K562 (cell line): ENCODE results near the gene MBD5.

Source experiments
- FUS ChIP-seq: fragments of 200-400 bp; formaldehyde crosslinking; optimal IDR thresholded peaks from 2 replicates; pipeline ENCODE3; 2017; ENCODE audit warnings: low read depth, low read length
- MAZ ChIP-seq, 2 experiments: fragments of 450-650 bp in 1 of 2; sonication (generic) in 1 of 2; formaldehyde crosslinking; IDR thresholded peaks in 1 of 2; conservative IDR thresholded peaks in 1 of 2; 2 replicates each; pipeline versions ENCODE4 v1.4.0 to v1.5.0; 2020; ENCODE audit warnings: mild to moderate bottlenecking in 1 of 2, missing genetic modification reagents in 1 of 2
- MXI1 ChIP-seq: IDR thresholded peaks from 2 replicates; pipeline ENCODE4 v1.6.1; 2011; ENCODE audit warnings: low read depth, mild to moderate bottlenecking, improper control_type of control experiment, low read length
- NR4A1 ChIP-seq, 2 experiments: fragments of 250-450 bp in 1 of 2; fragments of 450-650 bp in 1 of 2; sonication (Bioruptor Pico) in 1 of 2; IDR thresholded peaks; 2 replicates each; pipeline versions ENCODE4 v1.4.0 to v1.6.1; 2016 to 2020; ENCODE audit warnings: mild to moderate bottlenecking in 2 of 2, missing compliant biosample characterization in 1 of 2, missing genetic modification characterization in 1 of 2, moderate library complexity in 1 of 2
- POLR2A ChIP-seq: fragments of 450-650 bp; conservative IDR thresholded peaks from 2 replicates; pipeline ENCODE4 v1.6.1; 2016
- RB1 ChIP-seq: fragments of 450-650 bp; IDR thresholded peaks from 2 replicates; pipeline ENCODE4 v1.6.1; 2017; ENCODE audit warnings: low read depth, mild to moderate bottlenecking
- ZNF24 ChIP-seq: fragments of 450-650 bp; IDR thresholded peaks from 2 replicates; pipeline ENCODE4 v1.6.1; 2016
- TF ChIP-seq, protein P1 (sequence below), 2 experiments: fragments of 450-650 bp in 1 of 2; sonication (generic) in 1 of 2; formaldehyde crosslinking in 1 of 2; IDR thresholded peaks in 1 of 2; conservative IDR thresholded peaks in 1 of 2; 2 replicates each; pipeline versions ENCODE4 v1.6.1 to v1.8.1; 2016 to 2023; ENCODE audit warnings: mild to moderate bottlenecking in 2 of 2, moderate library complexity in 2 of 2, inconsistent platforms in 1 of 2, missing genetic modification reagents in 1 of 2
- TF ChIP-seq, protein P2 (sequence below), 3 experiments: IDR thresholded peaks in 2 of 3; conservative IDR thresholded peaks in 1 of 3; 2 replicates each; pipeline ENCODE4 v1.5.1; 2011 to 2012; ENCODE audit warnings: low read length in 3 of 3, mild to moderate bottlenecking in 3 of 3, control low read depth in 2 of 3, improper control_type of control experiment in 1 of 3, inconsistent platforms in 1 of 3, low read depth in 1 of 3, mixed read lengths in 1 of 3, moderate library complexity in 1 of 3; ENCODE audit not compliant: insufficient read depth in 2 of 3
- TF ChIP-seq, protein P3 (sequence below): sonication (generic); formaldehyde crosslinking; IDR thresholded peaks from 2 replicates; pipeline ENCODE4 v1.8.1; 2023; ENCODE audit warnings: mild to moderate bottlenecking, missing genetic modification reagents
- TF ChIP-seq, protein P4 (sequence below): sonication (generic); formaldehyde crosslinking; IDR thresholded peaks from 2 replicates; pipeline ENCODE4 v1.5.0; 2020; ENCODE audit warnings: missing genetic modification reagents
- TF ChIP-seq, protein P5 (sequence below): fragments of 450-650 bp; IDR thresholded peaks from one replicate; pipeline ENCODE4 v1.6.1; 2018; ENCODE audit warnings: mild to moderate bottlenecking, moderate library complexity; ENCODE audit not compliant: partially characterized antibody
- TF ChIP-seq, protein P6 (sequence below): IDR thresholded peaks from 2 replicates; pipeline ENCODE4 v1.6.1; 2011; ENCODE audit not compliant: insufficient read length; ENCODE audit errors: extremely low read depth

DNA sequence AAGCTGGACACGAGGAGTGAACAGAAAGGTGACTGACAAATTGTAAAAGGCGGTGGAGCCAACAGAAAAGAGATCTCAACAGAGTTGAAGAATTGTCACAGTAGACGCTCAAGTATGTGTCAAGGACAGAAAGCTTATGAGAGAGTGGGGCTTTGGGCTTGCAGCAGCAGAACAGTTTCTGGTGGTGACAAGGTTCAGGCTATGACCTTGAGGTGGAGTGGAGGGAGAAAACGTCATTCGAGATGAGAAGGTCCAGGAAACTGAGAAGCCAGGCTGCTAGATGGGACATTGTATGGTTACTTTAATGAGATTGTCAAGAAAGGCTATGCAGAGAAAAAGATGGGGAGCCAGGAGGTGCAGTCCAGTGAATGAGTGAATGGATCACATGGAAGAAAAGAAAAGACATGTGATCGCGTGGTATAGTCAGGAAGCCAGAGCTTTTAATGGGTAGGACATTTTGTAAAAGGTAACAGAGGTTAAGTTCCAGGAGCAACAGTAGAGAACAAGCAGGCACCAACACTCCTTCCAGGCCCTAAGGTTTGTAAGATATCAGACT is 532.5 kb downstream of the MBD5 start:
- TF ChIP-seq, protein P1, sequence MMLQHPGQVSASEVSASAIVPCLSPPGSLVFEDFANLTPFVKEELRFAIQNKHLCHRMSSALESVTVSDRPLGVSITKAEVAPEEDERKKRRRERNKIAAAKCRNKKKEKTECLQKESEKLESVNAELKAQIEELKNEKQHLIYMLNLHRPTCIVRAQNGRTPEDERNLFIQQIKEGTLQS (IDR thresholded peaks at IDR 0.05): no peak
- TF ChIP-seq, protein P1 (CRISPR knock-in tag; conservative IDR thresholded peaks at IDR 0.05): no peak
- no peak for TF ChIP-seq POLR2A
- TF ChIP-seq RB1: no peak
- TF ChIP-seq, protein P2, sequence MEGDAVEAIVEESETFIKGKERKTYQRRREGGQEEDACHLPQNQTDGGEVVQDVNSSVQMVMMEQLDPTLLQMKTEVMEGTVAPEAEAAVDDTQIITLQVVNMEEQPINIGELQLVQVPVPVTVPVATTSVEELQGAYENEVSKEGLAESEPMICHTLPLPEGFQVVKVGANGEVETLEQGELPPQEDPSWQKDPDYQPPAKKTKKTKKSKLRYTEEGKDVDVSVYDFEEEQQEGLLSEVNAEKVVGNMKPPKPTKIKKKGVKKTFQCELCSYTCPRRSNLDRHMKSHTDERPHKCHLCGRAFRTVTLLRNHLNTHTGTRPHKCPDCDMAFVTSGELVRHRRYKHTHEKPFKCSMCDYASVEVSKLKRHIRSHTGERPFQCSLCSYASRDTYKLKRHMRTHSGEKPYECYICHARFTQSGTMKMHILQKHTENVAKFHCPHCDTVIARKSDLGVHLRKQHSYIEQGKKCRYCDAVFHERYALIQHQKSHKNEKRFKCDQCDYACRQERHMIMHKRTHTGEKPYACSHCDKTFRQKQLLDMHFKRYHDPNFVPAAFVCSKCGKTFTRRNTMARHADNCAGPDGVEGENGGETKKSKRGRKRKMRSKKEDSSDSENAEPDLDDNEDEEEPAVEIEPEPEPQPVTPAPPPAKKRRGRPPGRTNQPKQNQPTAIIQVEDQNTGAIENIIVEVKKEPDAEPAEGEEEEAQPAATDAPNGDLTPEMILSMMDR (IDR thresholded peaks at IDR 0.05 in 2 of 3, conservative IDR thresholded peaks at IDR 0.05 in 1 of 3; ENCODE audit: insufficient read depth in 2 of 3, low read depth in 1 of 3, low read length in 3 of 3): no peak
- no peak for TF ChIP-seq MAZ (CRISPR knock-in tag; conservative IDR thresholded peaks at IDR 0.05 in 1 of 2, IDR thresholded peaks at IDR 0.05 in 1 of 2)
- TF ChIP-seq, protein P3, sequence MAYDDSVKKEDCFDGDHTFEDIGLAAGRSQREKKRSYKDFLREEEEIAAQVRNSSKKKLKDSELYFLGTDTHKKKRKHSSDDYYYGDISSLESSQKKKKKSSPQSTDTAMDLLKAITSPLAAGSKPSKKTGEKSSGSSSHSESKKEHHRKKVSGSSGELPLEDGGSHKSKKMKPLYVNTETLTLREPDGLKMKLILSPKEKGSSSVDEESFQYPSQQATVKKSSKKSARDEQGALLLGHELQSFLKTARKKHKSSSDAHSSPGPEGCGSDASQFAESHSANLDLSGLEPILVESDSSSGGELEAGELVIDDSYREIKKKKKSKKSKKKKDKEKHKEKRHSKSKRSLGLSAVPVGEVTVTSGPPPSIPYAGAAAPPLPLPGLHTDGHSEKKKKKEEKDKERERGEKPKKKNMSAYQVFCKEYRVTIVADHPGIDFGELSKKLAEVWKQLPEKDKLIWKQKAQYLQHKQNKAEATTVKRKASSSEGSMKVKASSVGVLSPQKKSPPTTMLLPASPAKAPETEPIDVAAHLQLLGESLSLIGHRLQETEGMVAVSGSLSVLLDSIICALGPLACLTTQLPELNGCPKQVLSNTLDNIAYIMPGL: no peak
- TF ChIP-seq NR4A1 (CRISPR knock-in tag; IDR thresholded peaks at IDR 0.05): no peak
- TF ChIP-seq NR4A1 (tag; IDR thresholded peaks at IDR 0.05): no peak
- TF ChIP-seq ZNF24: no peak
- TF ChIP-seq, protein P4, sequence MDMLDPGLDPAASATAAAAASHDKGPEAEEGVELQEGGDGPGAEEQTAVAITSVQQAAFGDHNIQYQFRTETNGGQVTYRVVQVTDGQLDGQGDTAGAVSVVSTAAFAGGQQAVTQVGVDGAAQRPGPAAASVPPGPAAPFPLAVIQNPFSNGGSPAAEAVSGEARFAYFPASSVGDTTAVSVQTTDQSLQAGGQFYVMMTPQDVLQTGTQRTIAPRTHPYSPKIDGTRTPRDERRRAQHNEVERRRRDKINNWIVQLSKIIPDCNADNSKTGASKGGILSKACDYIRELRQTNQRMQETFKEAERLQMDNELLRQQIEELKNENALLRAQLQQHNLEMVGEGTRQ (CRISPR knock-in tag): no peak
- no peak for TF ChIP-seq MXI1
- TF ChIP-seq, protein P5, sequence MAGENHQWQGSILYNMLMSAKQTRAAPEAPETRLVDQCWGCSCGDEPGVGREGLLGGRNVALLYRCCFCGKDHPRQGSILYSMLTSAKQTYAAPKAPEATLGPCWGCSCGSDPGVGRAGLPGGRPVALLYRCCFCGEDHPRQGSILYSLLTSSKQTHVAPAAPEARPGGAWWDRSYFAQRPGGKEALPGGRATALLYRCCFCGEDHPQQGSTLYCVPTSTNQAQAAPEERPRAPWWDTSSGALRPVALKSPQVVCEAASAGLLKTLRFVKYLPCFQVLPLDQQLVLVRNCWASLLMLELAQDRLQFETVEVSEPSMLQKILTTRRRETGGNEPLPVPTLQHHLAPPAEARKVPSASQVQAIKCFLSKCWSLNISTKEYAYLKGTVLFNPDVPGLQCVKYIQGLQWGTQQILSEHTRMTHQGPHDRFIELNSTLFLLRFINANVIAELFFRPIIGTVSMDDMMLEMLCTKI: no peak
- TF ChIP-seq FUS: no peak
- TF ChIP-seq, protein P6, sequence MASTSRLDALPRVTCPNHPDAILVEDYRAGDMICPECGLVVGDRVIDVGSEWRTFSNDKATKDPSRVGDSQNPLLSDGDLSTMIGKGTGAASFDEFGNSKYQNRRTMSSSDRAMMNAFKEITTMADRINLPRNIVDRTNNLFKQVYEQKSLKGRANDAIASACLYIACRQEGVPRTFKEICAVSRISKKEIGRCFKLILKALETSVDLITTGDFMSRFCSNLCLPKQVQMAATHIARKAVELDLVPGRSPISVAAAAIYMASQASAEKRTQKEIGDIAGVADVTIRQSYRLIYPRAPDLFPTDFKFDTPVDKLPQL: no peak
